ENCODE measurements around the gene GREM2.

- TF ChIP-seq CTCF (IDR thresholded peaks at IDR 0.05) (no peak), POLR2A (IDR thresholded peaks at IDR 0.05) (no peak)
Measured at GRCh38 chr1:240572328-240572727, 39.6 kb downstream of the GREM2 start.
